Peyer's patch (tissue), 4 donors: ENCODE data around the gene NRAP. TPM values are rescaled to one million over a fixed set of nuclear protein-coding genes. Genes with fewer than 3 reads are reported as not detected.
A peak's percentile ranks its signal among the peaks of the same experiment; 100 is the strongest.

Experiments
- DNase-seq, 3 donors: peaks; one replicate each; pipeline ENCODE4 v3.0.0-alpha.2; 2017 to 2019
- H3K27ac ChIP-seq, 4 donors: fragments of 200-600 bp; sonication (generic); one replicate each; pipeline ENCODE4 v1.5.1; 2016 to 2019
- H3K27me3 ChIP-seq, 2 donors: fragments of 200-600 bp; sonication (generic); one replicate each; pipeline ENCODE4 v1.5.1; 2019
- H3K36me3 ChIP-seq, 3 donors: fragments of 200-600 bp; sonication (generic); one replicate each; pipeline ENCODE4 v1.5.1; 2016 to 2019
- H3K4me1 ChIP-seq, 4 donors: fragments of 200-600 bp; sonication (generic); one replicate each; pipeline ENCODE4 v1.5.1; 2016 to 2019
- H3K4me3 ChIP-seq, 4 donors: fragments of 200-600 bp; sonication (generic); 1 replicate in 3 of 4; 2 replicates in 1 of 4; pipeline ENCODE4 v1.5.1; 2016 to 2019; ENCODE audit warnings: mild to moderate bottlenecking in 1 of 4
- H3K9me3 ChIP-seq, 4 donors: fragments of 200-600 bp; sonication (generic); one replicate each; pipeline ENCODE4 v1.5.1; 2016 to 2019; ENCODE audit warnings: mild to moderate bottlenecking in 1 of 4
- POLR2A ChIP-seq, 2 donors: fragments of 450-650 bp; IDR thresholded peaks; one replicate each; pipeline ENCODE4 v1.5.1; 2017; ENCODE audit warnings: antibody characterized with exemption in 2 of 2, mild to moderate bottlenecking in 2 of 2, moderate library complexity in 2 of 2
- total RNA-seq, 4 donors: library from RNA; depleted of rRNA; stranded (reverse); fragments of >200 nt; gene quantifications; one replicate each; pipeline ENCODE4 v1.1.0, GENCODE V29; 2016
- TF ChIP-seq, protein P1 (sequence below), 6 experiments: fragments of 450-650 bp in 4 of 6; fragments of 200-600 bp in 2 of 6; sonication (generic) in 1 of 6; IDR thresholded peaks; one replicate each; pipeline ENCODE4 v1.5.1; 2017 to 2019; ENCODE audit warnings: antibody characterized with exemption in 6 of 6, mild to moderate bottlenecking in 3 of 6, moderate library complexity in 1 of 6

The NRAP gene
- total RNA-seq, 4 donors from 2014 or later = not detected

- Histone ChIP-seq H3K9me3 (no peaks in the 10 kb centered on the region), H3K4me1 (no peaks in the 10 kb centered on the region), H3K36me3 (no peaks in the 10 kb centered on the region), H3K27ac (no peak overlapping the region), H3K4me3 (no peak overlapping the region), H3K27me3 (no peaks in the 10 kb centered on the region)
- no peak for TF ChIP-seq POLR2A (IDR thresholded peaks at IDR 0.05)
- TF ChIP-seq, protein P1, sequence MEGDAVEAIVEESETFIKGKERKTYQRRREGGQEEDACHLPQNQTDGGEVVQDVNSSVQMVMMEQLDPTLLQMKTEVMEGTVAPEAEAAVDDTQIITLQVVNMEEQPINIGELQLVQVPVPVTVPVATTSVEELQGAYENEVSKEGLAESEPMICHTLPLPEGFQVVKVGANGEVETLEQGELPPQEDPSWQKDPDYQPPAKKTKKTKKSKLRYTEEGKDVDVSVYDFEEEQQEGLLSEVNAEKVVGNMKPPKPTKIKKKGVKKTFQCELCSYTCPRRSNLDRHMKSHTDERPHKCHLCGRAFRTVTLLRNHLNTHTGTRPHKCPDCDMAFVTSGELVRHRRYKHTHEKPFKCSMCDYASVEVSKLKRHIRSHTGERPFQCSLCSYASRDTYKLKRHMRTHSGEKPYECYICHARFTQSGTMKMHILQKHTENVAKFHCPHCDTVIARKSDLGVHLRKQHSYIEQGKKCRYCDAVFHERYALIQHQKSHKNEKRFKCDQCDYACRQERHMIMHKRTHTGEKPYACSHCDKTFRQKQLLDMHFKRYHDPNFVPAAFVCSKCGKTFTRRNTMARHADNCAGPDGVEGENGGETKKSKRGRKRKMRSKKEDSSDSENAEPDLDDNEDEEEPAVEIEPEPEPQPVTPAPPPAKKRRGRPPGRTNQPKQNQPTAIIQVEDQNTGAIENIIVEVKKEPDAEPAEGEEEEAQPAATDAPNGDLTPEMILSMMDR (IDR thresholded peaks at IDR 0.05) = no peak
- no peak for DNase-seq
Observed at GRCh38 chr10:113560071-113560470, 103.8 kb downstream of the NRAP start.

GRCh38 chr10:113557903-113558321 lies 105.9 kb downstream of the NRAP start:
- no peak for TF ChIP-seq POLR2A (IDR thresholded peaks at IDR 0.05)
- TF ChIP-seq, protein P1 (IDR thresholded peaks at IDR 0.05) = no peak

DNA sequence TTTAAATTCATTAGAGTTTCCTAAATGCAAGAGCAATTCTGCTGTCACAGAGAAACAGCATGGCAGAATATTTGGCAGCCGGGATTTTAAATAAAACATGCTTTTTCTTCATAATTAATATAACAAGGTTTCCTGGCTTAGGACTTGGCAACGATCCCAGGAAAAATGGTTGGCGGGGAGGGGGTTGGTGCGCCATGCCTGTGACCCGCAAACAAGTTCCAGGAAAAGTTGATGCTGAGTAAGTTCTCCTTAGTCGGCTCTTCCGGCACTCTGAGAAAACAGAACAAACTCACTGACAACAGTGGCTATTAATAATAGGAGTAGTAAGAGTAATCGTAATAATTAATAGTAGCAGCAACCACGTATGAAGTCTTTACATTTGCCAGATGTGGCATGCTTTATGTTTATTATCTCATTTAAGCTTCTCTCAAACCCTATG lies 106.4 kb downstream of the NRAP start:
- TF ChIP-seq, protein P1 (IDR thresholded peaks at IDR 0.05) = no peak
- no peak for TF ChIP-seq POLR2A (IDR thresholded peaks at IDR 0.05)
- H3K27ac ChIP-seq = no peak overlapping the region
- DNase-seq = no peak

More at GRCh38 chr10:113557903-113558321, 105.9 kb downstream of the NRAP start:
- peaks cover 0 to 3% (median 0%) of the 10 kb centered on the region in 4 donors for H3K4me1 ChIP-seq
- no peaks in the 10 kb centered on the region for H3K27me3 ChIP-seq
- no peak overlapping the region for H3K27ac ChIP-seq
- H3K36me3 ChIP-seq = no peaks in the 10 kb centered on the region
- no peaks in the 10 kb centered on the region for H3K9me3 ChIP-seq
- DNase-seq = no peak
- H3K4me3 ChIP-seq = no peak overlapping the region

DNA sequence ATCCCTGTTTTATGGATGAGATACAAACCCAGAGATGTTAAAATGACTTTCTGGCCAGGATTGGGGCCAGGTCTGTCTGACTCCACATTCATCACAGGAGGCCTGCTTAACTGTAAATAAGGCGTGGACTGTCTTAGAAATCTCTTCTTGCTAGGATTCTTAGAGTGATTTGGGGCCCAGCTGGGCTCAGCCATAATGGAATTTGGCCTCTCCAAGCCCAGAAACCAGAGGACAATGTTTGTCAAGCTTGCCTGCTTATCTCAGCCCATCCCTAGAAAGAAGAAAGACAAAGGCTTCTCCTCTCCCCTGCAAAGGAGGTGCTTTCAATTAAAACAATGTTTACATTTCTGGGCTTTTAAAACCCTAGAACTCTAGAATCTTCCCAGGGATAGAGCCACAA lies 108.1 kb downstream of the NRAP start:
- DNase-seq = no peak
- H3K27me3 ChIP-seq = no peaks in the 10 kb centered on the region
- H3K27ac ChIP-seq = no peak overlapping the region
- no peaks in the 10 kb centered on the region for H3K9me3 ChIP-seq
- no peaks in the 10 kb centered on the region for H3K36me3 ChIP-seq
- TF ChIP-seq, protein P1 (IDR thresholded peaks at IDR 0.05) = no peak
- no peak for TF ChIP-seq POLR2A (IDR thresholded peaks at IDR 0.05)
- no peak overlapping the region for H3K4me3 ChIP-seq
- H3K4me1 ChIP-seq = peaks cover 0 to 4% (median 0%) of the 10 kb centered on the region in 4 donors

More for the DNA sequence above, 106.4 kb downstream of the NRAP start:
- Histone ChIP-seq H3K4me3 (no peak overlapping the region), H3K36me3 (no peaks in the 10 kb centered on the region), H3K27me3 (no peaks in the 10 kb centered on the region), H3K9me3 (no peaks in the 10 kb centered on the region), H3K4me1 (peaks cover 0 to 4% (median 0%) of the 10 kb centered on the region in 4 donors)

GRCh38 chr10:113555245-113555644 lies 108.6 kb downstream of the NRAP start:
- Histone ChIP-seq H3K36me3 (no peaks in the 10 kb centered on the region), H3K9me3 (no peaks in the 10 kb centered on the region), H3K4me1 (peaks cover 0 to 4% (median 0%) of the 10 kb centered on the region in 4 donors), H3K27ac (no peak overlapping the region), H3K4me3 (no peak overlapping the region), H3K27me3 (no peaks in the 10 kb centered on the region)
- TF ChIP-seq, protein P1 (IDR thresholded peaks at IDR 0.05) = no peak
- TF ChIP-seq POLR2A (IDR thresholded peaks at IDR 0.05) = no peak
- no peak for DNase-seq

- Histone ChIP-seq H3K36me3 (no peaks in the 10 kb centered on the region), H3K27me3 (no peaks in the 10 kb centered on the region), H3K4me3 (peak overlapping the region in 1 of 4 donors; percentile 16), H3K9me3 (no peaks in the 10 kb centered on the region), H3K27ac (no peak overlapping the region), H3K4me1 (peaks cover 0 to 4% (median 0%) of the 10 kb centered on the region in 4 donors)
- TF ChIP-seq, protein P1 (IDR thresholded peaks at IDR 0.05) = no peak
- TF ChIP-seq POLR2A (IDR thresholded peaks at IDR 0.05) = no peak
- no peak for DNase-seq
Observed at GRCh38 chr10:113554214-113554613, 109.6 kb downstream of the NRAP start.
